Measurements from ENCODE around the gene KY. TPM values are rescaled to one million over a fixed set of nuclear protein-coding genes. Genes with fewer than 3 reads are reported as not detected.

The KY gene
- total RNA-seq, 2 experiments from 2014 or later = not detected

DNA sequence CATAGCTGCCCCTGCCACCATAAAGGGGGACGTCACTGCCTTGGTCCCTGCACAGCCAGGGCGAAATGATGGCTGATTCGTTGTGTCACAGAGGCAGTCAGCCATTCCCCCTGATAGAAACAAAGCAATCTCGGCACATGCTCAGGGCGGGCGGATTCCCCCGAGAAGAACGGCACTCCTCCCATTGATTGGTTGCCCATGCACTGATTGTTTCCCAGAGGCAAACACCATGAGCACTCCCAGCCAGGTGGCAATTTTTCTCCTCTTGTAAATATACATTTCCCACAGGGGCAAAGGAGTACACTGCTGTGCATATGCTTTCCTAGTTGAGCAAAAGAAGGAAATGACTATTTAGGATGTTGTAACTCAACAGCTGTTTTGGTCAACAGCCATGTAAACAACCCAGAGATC, 56.5 kb downstream of the KY start:
- no peak for TF ChIP-seq CTCF (conservative IDR thresholded peaks at IDR 0.05; ENCODE audit: low read length)
- no peak for TF ChIP-seq EZH2phosphoT487 (IDR thresholded peaks at IDR 0.05; ENCODE audit: borderline replicate concordance, low read depth, low read length)
- no peak overlapping the region for H3K4me3 ChIP-seq (ENCODE audit: low read depth, low read length, poor library complexity, severe bottlenecking)
- H3K4me1 ChIP-seq (ENCODE audit: insufficient read depth, low read length, poor library complexity, severe bottlenecking) = no peaks in the 10 kb centered on the region
- H3K9me3 ChIP-seq (ENCODE audit: low read length) = no peaks in the 10 kb centered on the region
- no peaks in the 10 kb centered on the region for H3K79me2 ChIP-seq (ENCODE audit: insufficient read depth, low read depth, low read length)
- no peak overlapping the region for H2AFZ ChIP-seq (ENCODE audit: low read length)
- no peak overlapping the region for H3K4me2 ChIP-seq (ENCODE audit: low read length)
- no TSS peak for BruUV-seq (replicated peaks)
- no peaks in the 10 kb centered on the region for H4K20me1 ChIP-seq (ENCODE audit: insufficient read depth, low read length)
- H3K36me3 ChIP-seq (ENCODE audit: insufficient read depth, low read length) = no peaks in the 10 kb centered on the region
- intact Hi-C loops (cut with micrococcal nuclease; ENCODE audit: unreplicated experiment) = no loop called here
- no peaks in the 10 kb centered on the region for H3K9me2 ChIP-seq (ENCODE audit: insufficient read depth, low read length)
- ChIA-PET CTCF (ENCODE audit: unreplicated experiment) (no interaction called here), POLR2A (no interaction called here)
- H3K27ac ChIP-seq (ENCODE audit: low read depth, low read length, poor library complexity, severe bottlenecking) = no peak overlapping the region
- DNase-seq (ENCODE audit: low spot score) = no peak

GRCh38 chr3:134592806-134593205, 58.0 kb downstream of the KY start:
- no peaks in the 10 kb centered on the region for H3K36me3 ChIP-seq (ENCODE audit: insufficient read depth, low read length)
- H3K9me2 ChIP-seq (ENCODE audit: insufficient read depth, low read length) = no peaks in the 10 kb centered on the region
- DNase-seq (ENCODE audit: low spot score) = no peak
- no peak overlapping the region for H3K4me2 ChIP-seq (ENCODE audit: low read length)
- no peaks in the 10 kb centered on the region for H3K9me3 ChIP-seq (ENCODE audit: low read length)
- POLR2A ChIA-PET = no interaction called here
- H3K27ac ChIP-seq (ENCODE audit: low read depth, low read length, poor library complexity, severe bottlenecking) = no peak overlapping the region
- no peak overlapping the region for H2AFZ ChIP-seq (ENCODE audit: low read length)
- no TSS peak for BruUV-seq (replicated peaks)
- CTCF ChIA-PET (ENCODE audit: unreplicated experiment) = no interaction called here
- H3K4me1 ChIP-seq (ENCODE audit: insufficient read depth, low read length, poor library complexity, severe bottlenecking) = no peaks in the 10 kb centered on the region
- intact Hi-C loops (cut with micrococcal nuclease; ENCODE audit: unreplicated experiment) = no loop called here
- TF ChIP-seq EZH2phosphoT487 (IDR thresholded peaks at IDR 0.05; ENCODE audit: borderline replicate concordance, low read depth, low read length) = no peak
- no peak for TF ChIP-seq CTCF (conservative IDR thresholded peaks at IDR 0.05; ENCODE audit: low read length)
- no peak overlapping the region for H3K4me3 ChIP-seq (ENCODE audit: low read depth, low read length, poor library complexity, severe bottlenecking)
- H4K20me1 ChIP-seq (ENCODE audit: insufficient read depth, low read length) = no peaks in the 10 kb centered on the region
- no peaks in the 10 kb centered on the region for H3K79me2 ChIP-seq (ENCODE audit: insufficient read depth, low read depth, low read length)

- Histone ChIP-seq H4K20me1 (ENCODE audit: insufficient read depth, low read length) (no peaks in the 10 kb centered on the region), H3K79me2 (ENCODE audit: insufficient read depth, low read depth, low read length) (no peaks in the 10 kb centered on the region), H3K27ac (ENCODE audit: low read depth, low read length, poor library complexity, severe bottlenecking) (no peak overlapping the region), H2AFZ (ENCODE audit: low read length) (no peak overlapping the region), H3K36me3 (ENCODE audit: insufficient read depth, low read length) (no peaks in the 10 kb centered on the region), H3K9me3 (ENCODE audit: low read length) (no peaks in the 10 kb centered on the region), H3K9me2 (ENCODE audit: insufficient read depth, low read length) (no peaks in the 10 kb centered on the region), H3K4me3 (ENCODE audit: low read depth, low read length, poor library complexity, severe bottlenecking) (no peak overlapping the region), H3K4me1 (ENCODE audit: insufficient read depth, low read length, poor library complexity, severe bottlenecking) (no peaks in the 10 kb centered on the region), H3K4me2 (ENCODE audit: low read length) (no peak overlapping the region)
- ChIA-PET CTCF (ENCODE audit: unreplicated experiment) (no interaction called here), POLR2A (no interaction called here)
- no peak for DNase-seq (ENCODE audit: low spot score)
- TF ChIP-seq EZH2phosphoT487 (IDR thresholded peaks at IDR 0.05; ENCODE audit: borderline replicate concordance, low read depth, low read length) = no peak
- no peak for TF ChIP-seq CTCF (conservative IDR thresholded peaks at IDR 0.05; ENCODE audit: low read length)
- BruUV-seq (replicated peaks) = no TSS peak
- intact Hi-C loops (cut with micrococcal nuclease; ENCODE audit: unreplicated experiment) = no loop called here
Observed at GRCh38 chr3:134590766-134591165, 60.1 kb downstream of the KY start.

All from OCI-LY7 (cell line).